Right lobe of liver (tissue), 4 donors: ENCODE data around the gene PCCA.

Experiments used
- POLR2A ChIP-seq: fragments of 450-650 bp; IDR thresholded peaks from one replicate; pipeline ENCODE4 v1.6.1; 2017; ENCODE audit warnings: antibody characterized with exemption, mild to moderate bottlenecking
- TF ChIP-seq, protein P1 (sequence below), 4 donors: fragments of 200-600 bp in 3 of 4; fragments of 450-650 bp in 1 of 4; IDR thresholded peaks; one replicate each; pipeline versions ENCODE4 v1.5.1 to v1.8.0; 2016 to 2022; ENCODE audit warnings: antibody characterized with exemption in 4 of 4, mild to moderate bottlenecking in 2 of 4
- donor health status: DM: no; HTN: no; CAD: no.
- donor health status: DM: no; HTN: no; CAD: no.
- donor health status: DM: no; HTN: yes; CAD: no.

DNA sequence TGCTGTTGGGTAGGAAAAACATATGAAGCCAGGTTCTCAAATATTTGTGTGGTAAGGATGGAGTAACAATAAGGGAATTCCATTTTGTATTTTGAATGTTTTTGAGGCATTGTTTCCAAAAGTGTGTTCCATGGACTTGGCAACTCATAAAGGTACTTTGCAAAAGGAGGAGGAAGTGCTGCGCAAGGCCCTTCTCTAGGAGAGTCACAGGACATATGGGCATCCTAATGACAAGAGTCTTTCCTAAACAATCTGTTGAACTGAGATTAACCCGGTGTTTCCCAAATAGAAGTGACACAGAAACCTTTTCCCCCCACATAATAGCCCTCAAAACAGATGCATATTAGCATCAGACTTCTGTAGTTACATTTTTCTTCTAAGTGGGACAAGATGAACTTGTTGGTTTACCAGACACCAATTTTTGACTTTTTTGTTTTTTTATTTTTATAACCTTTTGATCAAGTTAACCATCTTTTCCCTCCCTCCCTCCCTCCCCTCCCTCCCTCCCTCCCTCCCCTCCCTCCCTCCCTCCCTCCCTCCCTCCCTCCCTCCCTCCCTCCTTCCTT lies 209.3 kb downstream of the PCCA start:
- no peak for TF ChIP-seq POLR2A
- TF ChIP-seq, protein P1, sequence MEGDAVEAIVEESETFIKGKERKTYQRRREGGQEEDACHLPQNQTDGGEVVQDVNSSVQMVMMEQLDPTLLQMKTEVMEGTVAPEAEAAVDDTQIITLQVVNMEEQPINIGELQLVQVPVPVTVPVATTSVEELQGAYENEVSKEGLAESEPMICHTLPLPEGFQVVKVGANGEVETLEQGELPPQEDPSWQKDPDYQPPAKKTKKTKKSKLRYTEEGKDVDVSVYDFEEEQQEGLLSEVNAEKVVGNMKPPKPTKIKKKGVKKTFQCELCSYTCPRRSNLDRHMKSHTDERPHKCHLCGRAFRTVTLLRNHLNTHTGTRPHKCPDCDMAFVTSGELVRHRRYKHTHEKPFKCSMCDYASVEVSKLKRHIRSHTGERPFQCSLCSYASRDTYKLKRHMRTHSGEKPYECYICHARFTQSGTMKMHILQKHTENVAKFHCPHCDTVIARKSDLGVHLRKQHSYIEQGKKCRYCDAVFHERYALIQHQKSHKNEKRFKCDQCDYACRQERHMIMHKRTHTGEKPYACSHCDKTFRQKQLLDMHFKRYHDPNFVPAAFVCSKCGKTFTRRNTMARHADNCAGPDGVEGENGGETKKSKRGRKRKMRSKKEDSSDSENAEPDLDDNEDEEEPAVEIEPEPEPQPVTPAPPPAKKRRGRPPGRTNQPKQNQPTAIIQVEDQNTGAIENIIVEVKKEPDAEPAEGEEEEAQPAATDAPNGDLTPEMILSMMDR (IDR thresholded peaks at IDR 0.05) = no peak
